WTC11 (cell line): ENCODE results near the gene RBFA. TPM values are rescaled to one million over a fixed set of nuclear protein-coding genes. Genes with fewer than 3 reads are reported as not detected.

Experiments used
- ATAC-seq: fragments of 200-7000 bp; cut with Tn5 transposase; 2 replicates; pipeline ENCODE4 v1.10.0; 2021; ENCODE audit warnings: mild to moderate bottlenecking, moderate library complexity
- CTCF ChIA-PET: fragments of 300-600 bp; sonication (Branson Sonifier 250); formaldehyde crosslinking; loops from one replicate; lab custom pipeline; 2021; ENCODE audit warnings: antibody characterized with exemption; lab: Charles Lee
- POLR2A ChIA-PET: fragments of 350-600 bp; sonication (Branson Sonifier 250); formaldehyde crosslinking; loops from one replicate; lab custom pipeline; 2021; ENCODE audit warnings: antibody characterized with exemption; lab: Charles Lee
- DNase-seq: peaks from one replicate; pipeline ENCODE4 v3.0.0; 2021; ENCODE audit warnings: low spot score
- H3K27ac Mint-ChIP-seq: 2 replicates; pipeline ENCODE4 v1.8.0; 2021; ENCODE audit warnings: mixed read lengths
- H3K27me3 Mint-ChIP-seq: 2 replicates; pipeline ENCODE4 v1.8.0; 2021; ENCODE audit warnings: low read depth, mild to moderate bottlenecking, moderate library complexity, mixed read lengths
- H3K36me3 Mint-ChIP-seq: 2 replicates; pipeline ENCODE4 v1.8.0; 2021; ENCODE audit warnings: mixed read lengths
- H3K4me1 Mint-ChIP-seq: 2 replicates; pipeline ENCODE4 v1.8.0; 2022; ENCODE audit warnings: mixed read lengths
- H3K4me3 Mint-ChIP-seq: 2 replicates; pipeline ENCODE4 v1.8.0; 2021; ENCODE audit warnings: mild to moderate bottlenecking, moderate library complexity, mixed read lengths
- H3K9me3 Mint-ChIP-seq: 2 replicates; pipeline ENCODE4 v1.8.0; 2021; ENCODE audit warnings: mixed read lengths
- ELF4 ChIP-seq: sonication (generic); formaldehyde crosslinking; IDR thresholded peaks from 2 replicates; pipeline ENCODE4 v1.8.1; 2022; ENCODE audit warnings: low read depth, mild to moderate bottlenecking, moderate library complexity, missing genetic modification reagents
- FOXK1 ChIP-seq: sonication (generic); formaldehyde crosslinking; IDR thresholded peaks from 2 replicates; pipeline ENCODE4 v1.8.0; 2022; ENCODE audit warnings: mild to moderate bottlenecking, moderate library complexity, missing genetic modification reagents
- FOXP1 ChIP-seq: sonication (generic); formaldehyde crosslinking; IDR thresholded peaks from 2 replicates; pipeline ENCODE4 v1.8.0; 2022; ENCODE audit warnings: missing genetic modification reagents, mild to moderate bottlenecking, moderate library complexity, borderline replicate concordance
- JUN ChIP-seq: sonication (generic); formaldehyde crosslinking; IDR thresholded peaks from 2 replicates; pipeline ENCODE4 v1.8.0; 2023; ENCODE audit warnings: mild to moderate bottlenecking, missing genetic modification reagents
- RORB ChIP-seq: fragments of 250-450 bp; sonication (Bioruptor Pico); IDR thresholded peaks from 2 replicates; pipeline ENCODE4 v1.9.0; 2021; ENCODE audit warnings: mild to moderate bottlenecking
- SMAD3 ChIP-seq: sonication (generic); formaldehyde crosslinking; IDR thresholded peaks from 2 replicates; pipeline ENCODE4 v1.8.0; 2022; ENCODE audit warnings: missing genetic modification reagents, mild to moderate bottlenecking, borderline replicate concordance
- SP1 ChIP-seq: sonication (generic); formaldehyde crosslinking; conservative IDR thresholded peaks from 2 replicates; pipeline ENCODE4 v1.8.1; 2022; ENCODE audit warnings: missing genetic modification reagents
- TEAD4 ChIP-seq: sonication (generic); formaldehyde crosslinking; IDR thresholded peaks from 2 replicates; pipeline ENCODE4 v1.8.0; 2022; ENCODE audit warnings: mild to moderate bottlenecking, missing genetic modification reagents
- ZNF138 ChIP-seq: sonication (generic); formaldehyde crosslinking; conservative IDR thresholded peaks from 2 replicates; pipeline ENCODE4 v1.8.1; 2022; ENCODE audit warnings: mild to moderate bottlenecking, moderate library complexity, missing genetic modification reagents
- ZNF263 ChIP-seq: sonication (generic); formaldehyde crosslinking; IDR thresholded peaks from 2 replicates; pipeline ENCODE4 v1.8.1; 2022; ENCODE audit warnings: low read depth, mild to moderate bottlenecking, moderate library complexity, missing genetic modification reagents
- ZNF671 ChIP-seq: fragments of 250-450 bp; sonication (Bioruptor Pico); IDR thresholded peaks from 2 replicates; pipeline ENCODE4 v1.8.0; 2021; ENCODE audit warnings: mild to moderate bottlenecking
- total RNA-seq: library from RNA; stranded (reverse); gene quantifications from 3 replicates; pipeline ENCODE4 v1.2.3, GENCODE V29; 2021
- TF ChIP-seq, protein P1 (sequence below): sonication (generic); formaldehyde crosslinking; IDR thresholded peaks from 2 replicates; pipeline ENCODE4 v1.8.0; 2022; ENCODE audit warnings: mild to moderate bottlenecking, missing genetic modification reagents
- TF ChIP-seq, protein P2 (sequence below): sonication (generic); formaldehyde crosslinking; IDR thresholded peaks from 2 replicates; pipeline ENCODE4 v1.8.1; 2022; ENCODE audit warnings: mild to moderate bottlenecking, moderate library complexity, missing genetic modification reagents
- TF ChIP-seq, protein P3 (sequence below): sonication (generic); formaldehyde crosslinking; IDR thresholded peaks from 2 replicates; pipeline ENCODE4 v1.8.0; 2022; ENCODE audit warnings: mild to moderate bottlenecking, missing genetic modification reagents
- TF ChIP-seq, protein P4 (sequence below): sonication (generic); formaldehyde crosslinking; IDR thresholded peaks from 2 replicates; pipeline ENCODE4 v1.8.1; 2023; ENCODE audit warnings: mild to moderate bottlenecking, missing genetic modification reagents
- TF ChIP-seq, protein P5 (sequence below): sonication (generic); formaldehyde crosslinking; IDR thresholded peaks from 2 replicates; pipeline ENCODE4 v1.8.0; 2023; ENCODE audit warnings: missing genetic modification reagents, mild to moderate bottlenecking, borderline replicate concordance
- TF ChIP-seq, protein P6 (sequence below): fragments of 250-450 bp; sonication (Bioruptor Pico); IDR thresholded peaks from 2 replicates; pipeline ENCODE4 v1.8.0; 2021; ENCODE audit warnings: mild to moderate bottlenecking
- TF ChIP-seq, protein P7 (sequence below): sonication (generic); formaldehyde crosslinking; IDR thresholded peaks from 2 replicates; pipeline ENCODE4 v1.8.1; 2023; ENCODE audit warnings: mild to moderate bottlenecking, missing genetic modification reagents, moderate library complexity
- TF ChIP-seq, protein P8 (sequence below): sonication (generic); formaldehyde crosslinking; IDR thresholded peaks from 2 replicates; pipeline ENCODE4 v1.8.0; 2022; ENCODE audit warnings: missing genetic modification reagents

The RBFA gene
- total RNA-seq, 1 experiment from 2014 or later = 37.1 TPM

DNA sequence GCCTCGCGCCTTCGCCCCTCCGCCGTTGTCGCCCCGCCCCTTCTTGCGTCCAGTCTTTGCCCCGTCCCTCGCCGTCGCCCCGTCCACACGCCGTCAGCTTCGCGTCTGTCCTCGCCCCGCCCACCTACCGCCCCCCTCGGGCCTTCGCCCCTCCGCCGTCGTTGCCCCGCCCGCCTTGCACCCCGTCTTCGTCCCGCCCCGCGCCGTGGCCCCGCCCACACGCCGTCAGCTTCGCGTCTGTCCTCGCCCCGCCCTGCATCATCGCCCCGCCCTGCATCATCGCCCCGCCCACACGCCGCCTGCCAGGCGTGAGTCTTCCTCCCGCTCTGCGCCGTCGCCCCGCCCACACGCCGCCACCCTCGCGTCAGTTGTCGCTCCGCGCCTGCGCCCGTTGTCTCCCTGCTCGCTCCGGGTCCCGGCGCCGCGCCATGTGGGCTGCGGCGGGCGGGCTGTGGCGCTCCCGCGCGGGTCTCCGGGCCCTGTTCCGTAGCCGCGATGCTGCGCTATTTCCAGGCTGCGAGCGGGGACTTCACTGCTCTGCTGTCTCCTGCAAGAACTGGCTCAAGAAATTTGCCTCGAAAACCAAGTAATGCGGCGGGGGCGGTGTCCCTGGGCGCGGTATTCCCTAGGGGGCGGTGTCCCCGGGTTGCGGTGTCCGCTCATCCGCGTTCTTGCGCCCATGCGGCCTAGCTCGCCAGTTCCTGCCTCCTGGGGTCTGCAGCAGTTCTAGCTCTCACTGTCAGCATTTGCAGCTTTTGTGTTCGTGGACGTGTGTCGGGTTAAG is at the start of gene RBFA (continued):
- TF ChIP-seq RORB (CRISPR knock-in tag) = no peak
- TF ChIP-seq, protein P1, sequence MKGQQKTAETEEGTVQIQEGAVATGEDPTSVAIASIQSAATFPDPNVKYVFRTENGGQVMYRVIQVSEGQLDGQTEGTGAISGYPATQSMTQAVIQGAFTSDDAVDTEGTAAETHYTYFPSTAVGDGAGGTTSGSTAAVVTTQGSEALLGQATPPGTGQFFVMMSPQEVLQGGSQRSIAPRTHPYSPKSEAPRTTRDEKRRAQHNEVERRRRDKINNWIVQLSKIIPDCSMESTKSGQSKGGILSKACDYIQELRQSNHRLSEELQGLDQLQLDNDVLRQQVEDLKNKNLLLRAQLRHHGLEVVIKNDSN (CRISPR knock-in tag) = peak; percentile 54; the same call in 1 of the 2 replicates
- TF ChIP-seq, protein P2, sequence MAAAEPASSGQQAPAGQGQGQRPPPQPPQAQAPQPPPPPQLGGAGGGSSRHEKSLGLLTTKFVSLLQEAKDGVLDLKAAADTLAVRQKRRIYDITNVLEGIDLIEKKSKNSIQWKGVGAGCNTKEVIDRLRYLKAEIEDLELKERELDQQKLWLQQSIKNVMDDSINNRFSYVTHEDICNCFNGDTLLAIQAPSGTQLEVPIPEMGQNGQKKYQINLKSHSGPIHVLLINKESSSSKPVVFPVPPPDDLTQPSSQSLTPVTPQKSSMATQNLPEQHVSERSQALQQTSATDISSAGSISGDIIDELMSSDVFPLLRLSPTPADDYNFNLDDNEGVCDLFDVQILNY (CRISPR knock-in tag) = 0 out of 2 replicates have a peak, but pooled peaks have one; percentile 44
- TF ChIP-seq TEAD4 (CRISPR knock-in tag) = peak; percentile 59; the same call in 1 of the 2 replicates
- TF ChIP-seq, protein P3, sequence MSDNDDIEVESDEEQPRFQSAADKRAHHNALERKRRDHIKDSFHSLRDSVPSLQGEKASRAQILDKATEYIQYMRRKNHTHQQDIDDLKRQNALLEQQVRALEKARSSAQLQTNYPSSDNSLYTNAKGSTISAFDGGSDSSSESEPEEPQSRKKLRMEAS = peak; percentile 92; the same call in 1 of the 2 replicates
- TF ChIP-seq, protein P4, sequence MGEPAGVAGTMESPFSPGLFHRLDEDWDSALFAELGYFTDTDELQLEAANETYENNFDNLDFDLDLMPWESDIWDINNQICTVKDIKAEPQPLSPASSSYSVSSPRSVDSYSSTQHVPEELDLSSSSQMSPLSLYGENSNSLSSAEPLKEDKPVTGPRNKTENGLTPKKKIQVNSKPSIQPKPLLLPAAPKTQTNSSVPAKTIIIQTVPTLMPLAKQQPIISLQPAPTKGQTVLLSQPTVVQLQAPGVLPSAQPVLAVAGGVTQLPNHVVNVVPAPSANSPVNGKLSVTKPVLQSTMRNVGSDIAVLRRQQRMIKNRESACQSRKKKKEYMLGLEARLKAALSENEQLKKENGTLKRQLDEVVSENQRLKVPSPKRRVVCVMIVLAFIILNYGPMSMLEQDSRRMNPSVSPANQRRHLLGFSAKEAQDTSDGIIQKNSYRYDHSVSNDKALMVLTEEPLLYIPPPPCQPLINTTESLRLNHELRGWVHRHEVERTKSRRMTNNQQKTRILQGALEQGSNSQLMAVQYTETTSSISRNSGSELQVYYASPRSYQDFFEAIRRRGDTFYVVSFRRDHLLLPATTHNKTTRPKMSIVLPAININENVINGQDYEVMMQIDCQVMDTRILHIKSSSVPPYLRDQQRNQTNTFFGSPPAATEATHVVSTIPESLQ = no peak
- TF ChIP-seq ZNF671 (CRISPR knock-in tag) = no peak
- TF ChIP-seq SMAD3 (CRISPR knock-in tag) = peak; percentile 84; the same call in 1 of the 2 replicates
- 0 out of 2 replicates have a peak, but pooled peaks have one; percentile 38 for TF ChIP-seq ELF4
- TF ChIP-seq FOXK1 (CRISPR knock-in tag) = peak; percentile 60; the same call in 1 of the 2 replicates
- TF ChIP-seq JUN (CRISPR knock-in tag) = peak; percentile 70; the same call in 1 of the 2 replicates
- TF ChIP-seq, protein P5, sequence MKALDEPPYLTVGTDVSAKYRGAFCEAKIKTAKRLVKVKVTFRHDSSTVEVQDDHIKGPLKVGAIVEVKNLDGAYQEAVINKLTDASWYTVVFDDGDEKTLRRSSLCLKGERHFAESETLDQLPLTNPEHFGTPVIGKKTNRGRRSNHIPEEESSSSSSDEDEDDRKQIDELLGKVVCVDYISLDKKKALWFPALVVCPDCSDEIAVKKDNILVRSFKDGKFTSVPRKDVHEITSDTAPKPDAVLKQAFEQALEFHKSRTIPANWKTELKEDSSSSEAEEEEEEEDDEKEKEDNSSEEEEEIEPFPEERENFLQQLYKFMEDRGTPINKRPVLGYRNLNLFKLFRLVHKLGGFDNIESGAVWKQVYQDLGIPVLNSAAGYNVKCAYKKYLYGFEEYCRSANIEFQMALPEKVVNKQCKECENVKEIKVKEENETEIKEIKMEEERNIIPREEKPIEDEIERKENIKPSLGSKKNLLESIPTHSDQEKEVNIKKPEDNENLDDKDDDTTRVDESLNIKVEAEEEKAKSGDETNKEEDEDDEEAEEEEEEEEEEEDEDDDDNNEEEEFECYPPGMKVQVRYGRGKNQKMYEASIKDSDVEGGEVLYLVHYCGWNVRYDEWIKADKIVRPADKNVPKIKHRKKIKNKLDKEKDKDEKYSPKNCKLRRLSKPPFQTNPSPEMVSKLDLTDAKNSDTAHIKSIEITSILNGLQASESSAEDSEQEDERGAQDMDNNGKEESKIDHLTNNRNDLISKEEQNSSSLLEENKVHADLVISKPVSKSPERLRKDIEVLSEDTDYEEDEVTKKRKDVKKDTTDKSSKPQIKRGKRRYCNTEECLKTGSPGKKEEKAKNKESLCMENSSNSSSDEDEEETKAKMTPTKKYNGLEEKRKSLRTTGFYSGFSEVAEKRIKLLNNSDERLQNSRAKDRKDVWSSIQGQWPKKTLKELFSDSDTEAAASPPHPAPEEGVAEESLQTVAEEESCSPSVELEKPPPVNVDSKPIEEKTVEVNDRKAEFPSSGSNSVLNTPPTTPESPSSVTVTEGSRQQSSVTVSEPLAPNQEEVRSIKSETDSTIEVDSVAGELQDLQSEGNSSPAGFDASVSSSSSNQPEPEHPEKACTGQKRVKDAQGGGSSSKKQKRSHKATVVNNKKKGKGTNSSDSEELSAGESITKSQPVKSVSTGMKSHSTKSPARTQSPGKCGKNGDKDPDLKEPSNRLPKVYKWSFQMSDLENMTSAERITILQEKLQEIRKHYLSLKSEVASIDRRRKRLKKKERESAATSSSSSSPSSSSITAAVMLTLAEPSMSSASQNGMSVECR (CRISPR knock-in tag) = peak; percentile 88; the same call in 1 of the 2 replicates
- TF ChIP-seq ZNF263 (CRISPR knock-in tag) = no peak
- peak; percentile 88; the same call in 1 of the 2 replicates for TF ChIP-seq SP1 (CRISPR knock-in tag)

DNA sequence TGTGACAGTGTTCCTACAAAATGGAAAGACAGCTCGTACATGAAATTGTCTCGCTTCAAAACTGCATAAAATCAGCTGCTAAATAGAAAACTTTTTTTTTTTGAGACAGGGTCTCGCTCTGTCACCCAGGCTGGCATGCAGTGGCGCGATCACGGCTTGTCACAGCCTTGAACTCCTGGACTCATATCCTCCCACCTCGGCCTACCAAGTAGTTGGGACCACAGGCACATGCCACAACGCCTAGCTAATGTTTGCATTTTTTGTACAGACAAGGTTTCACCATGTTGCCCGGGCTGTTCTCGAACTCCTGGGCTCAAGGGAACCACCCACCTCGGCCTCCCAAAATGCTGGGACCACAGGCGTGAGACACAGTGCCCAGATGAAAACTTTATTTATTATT is 49.1 kb upstream of the RBFA start:
- ATAC-seq = no peak
- no peaks in the 10 kb centered on the region for H3K27me3 Mint-ChIP-seq
- H3K27ac Mint-ChIP-seq = 0 out of 2 replicates have a peak overlapping the region, but pooled peaks have one; percentile 27
- no peak for DNase-seq
- H3K36me3 Mint-ChIP-seq = peaks cover 20% of the 10 kb centered on the region
- H3K9me3 Mint-ChIP-seq = no peaks in the 10 kb centered on the region
- ChIA-PET POLR2A (interaction anchor here (1.5 kb wide), 1 partner anchor 49 kb away, joined by 3 read pairs; the partner anchor contains the start of gene RBFA), CTCF (interaction anchor here (1.5 to 1.7 kb wide), 2 partner anchors 24 to 48 kb away, joined by 3 to 4 read pairs; partner anchors contain the start of gene RBFA)
- peaks cover 26% of the 10 kb centered on the region for H3K4me1 Mint-ChIP-seq
- H3K4me3 Mint-ChIP-seq = no peak overlapping the region
- TF ChIP-seq, protein P6, sequence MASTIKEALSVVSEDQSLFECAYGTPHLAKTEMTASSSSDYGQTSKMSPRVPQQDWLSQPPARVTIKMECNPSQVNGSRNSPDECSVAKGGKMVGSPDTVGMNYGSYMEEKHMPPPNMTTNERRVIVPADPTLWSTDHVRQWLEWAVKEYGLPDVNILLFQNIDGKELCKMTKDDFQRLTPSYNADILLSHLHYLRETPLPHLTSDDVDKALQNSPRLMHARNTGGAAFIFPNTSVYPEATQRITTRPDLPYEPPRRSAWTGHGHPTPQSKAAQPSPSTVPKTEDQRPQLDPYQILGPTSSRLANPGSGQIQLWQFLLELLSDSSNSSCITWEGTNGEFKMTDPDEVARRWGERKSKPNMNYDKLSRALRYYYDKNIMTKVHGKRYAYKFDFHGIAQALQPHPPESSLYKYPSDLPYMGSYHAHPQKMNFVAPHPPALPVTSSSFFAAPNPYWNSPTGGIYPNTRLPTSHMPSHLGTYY = no peak
- TF ChIP-seq, protein P7, sequence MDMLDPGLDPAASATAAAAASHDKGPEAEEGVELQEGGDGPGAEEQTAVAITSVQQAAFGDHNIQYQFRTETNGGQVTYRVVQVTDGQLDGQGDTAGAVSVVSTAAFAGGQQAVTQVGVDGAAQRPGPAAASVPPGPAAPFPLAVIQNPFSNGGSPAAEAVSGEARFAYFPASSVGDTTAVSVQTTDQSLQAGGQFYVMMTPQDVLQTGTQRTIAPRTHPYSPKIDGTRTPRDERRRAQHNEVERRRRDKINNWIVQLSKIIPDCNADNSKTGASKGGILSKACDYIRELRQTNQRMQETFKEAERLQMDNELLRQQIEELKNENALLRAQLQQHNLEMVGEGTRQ (CRISPR knock-in tag) = no peak
- TF ChIP-seq FOXP1 (no peak), ZNF138 (CRISPR knock-in tag) (no peak)
- TF ChIP-seq, protein P8, sequence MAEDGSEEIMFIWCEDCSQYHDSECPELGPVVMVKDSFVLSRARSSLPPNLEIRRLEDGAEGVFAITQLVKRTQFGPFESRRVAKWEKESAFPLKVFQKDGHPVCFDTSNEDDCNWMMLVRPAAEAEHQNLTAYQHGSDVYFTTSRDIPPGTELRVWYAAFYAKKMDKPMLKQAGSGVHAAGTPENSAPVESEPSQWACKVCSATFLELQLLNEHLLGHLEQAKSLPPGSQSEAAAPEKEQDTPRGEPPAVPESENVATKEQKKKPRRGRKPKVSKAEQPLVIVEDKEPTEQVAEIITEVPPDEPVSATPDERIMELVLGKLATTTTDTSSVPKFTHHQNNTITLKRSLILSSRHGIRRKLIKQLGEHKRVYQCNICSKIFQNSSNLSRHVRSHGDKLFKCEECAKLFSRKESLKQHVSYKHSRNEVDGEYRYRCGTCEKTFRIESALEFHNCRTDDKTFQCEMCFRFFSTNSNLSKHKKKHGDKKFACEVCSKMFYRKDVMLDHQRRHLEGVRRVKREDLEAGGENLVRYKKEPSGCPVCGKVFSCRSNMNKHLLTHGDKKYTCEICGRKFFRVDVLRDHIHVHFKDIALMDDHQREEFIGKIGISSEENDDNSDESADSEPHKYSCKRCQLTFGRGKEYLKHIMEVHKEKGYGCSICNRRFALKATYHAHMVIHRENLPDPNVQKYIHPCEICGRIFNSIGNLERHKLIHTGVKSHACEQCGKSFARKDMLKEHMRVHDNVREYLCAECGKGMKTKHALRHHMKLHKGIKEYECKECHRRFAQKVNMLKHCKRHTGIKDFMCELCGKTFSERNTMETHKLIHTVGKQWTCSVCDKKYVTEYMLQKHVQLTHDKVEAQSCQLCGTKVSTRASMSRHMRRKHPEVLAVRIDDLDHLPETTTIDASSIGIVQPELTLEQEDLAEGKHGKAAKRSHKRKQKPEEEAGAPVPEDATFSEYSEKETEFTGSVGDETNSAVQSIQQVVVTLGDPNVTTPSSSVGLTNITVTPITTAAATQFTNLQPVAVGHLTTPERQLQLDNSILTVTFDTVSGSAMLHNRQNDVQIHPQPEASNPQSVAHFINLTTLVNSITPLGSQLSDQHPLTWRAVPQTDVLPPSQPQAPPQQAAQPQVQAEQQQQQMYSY (CRISPR knock-in tag) = no peak
